Mesendoderm (in vitro differentiated cells): ENCODE results near the gene ARID1B.

Experiments
- DNase-seq: peaks from one replicate; pipeline ENCODE4 v3.0.0; 2013
- H2AK5ac ChIP-seq: 2 replicates; pipeline ENCODE4 v1.6.1; 2013; ENCODE audit warnings: low read length, inconsistent platforms
- H2BK120ac ChIP-seq: 2 replicates; pipeline ENCODE4 v1.6.1; 2013; ENCODE audit warnings: low read depth, mild to moderate bottlenecking, low read length, moderate library complexity, mixed read lengths
- H2BK15ac ChIP-seq: replicated peaks from 2 replicates; pipeline ENCODE4 v1.6.1; 2013; ENCODE audit warnings: low read depth, mild to moderate bottlenecking, moderate library complexity
- H2BK5ac ChIP-seq: 2 replicates; pipeline ENCODE4 v1.6.1; 2013; ENCODE audit warnings: low read length, inconsistent platforms
- H3K18ac ChIP-seq: 2 replicates; pipeline ENCODE4 v1.6.1; 2013; ENCODE audit warnings: mild to moderate bottlenecking, low read length, mixed read lengths
- H3K23ac ChIP-seq: one replicate; pipeline ENCODE4 v1.6.1; 2013; ENCODE audit warnings: low read length
- H3K27ac ChIP-seq: 2 replicates; pipeline ENCODE4 v1.5.1; 2013; ENCODE audit warnings: low read depth, mild to moderate bottlenecking, inconsistent platforms, low read length, moderate library complexity
- H3K27me3 ChIP-seq: 2 replicates; pipeline ENCODE4 v1.6.1; 2013; ENCODE audit warnings: low read length, control low read depth, mild to moderate bottlenecking, inconsistent platforms; ENCODE audit not compliant: insufficient read depth, poor library complexity
- H3K36me3 ChIP-seq: 2 replicates; pipeline ENCODE4 v1.6.1; 2013; ENCODE audit warnings: low read length, inconsistent platforms; ENCODE audit not compliant: control insufficient read depth, insufficient read depth
- H3K4ac ChIP-seq: one replicate; pipeline ENCODE4 v1.6.1; 2013; ENCODE audit warnings: low read depth, mild to moderate bottlenecking, low read length, moderate library complexity
- H3K4me1 ChIP-seq: 2 replicates; pipeline ENCODE4 v1.6.1; 2013; ENCODE audit warnings: low read depth, low read length, inconsistent platforms; ENCODE audit not compliant: control insufficient read depth
- H3K4me2 ChIP-seq: 2 replicates; pipeline ENCODE4 v1.6.1; 2013; ENCODE audit warnings: low read length
- H3K4me3 ChIP-seq: 2 replicates; pipeline ENCODE4 v1.5.1; 2013; ENCODE audit warnings: mild to moderate bottlenecking, low read length
- H3K56ac ChIP-seq: one replicate; pipeline ENCODE4 v1.6.1; 2013; ENCODE audit warnings: low read length
- H3K79me1 ChIP-seq: 2 replicates; pipeline ENCODE4 v1.6.1; 2013; ENCODE audit warnings: low read length, inconsistent platforms
- H3K79me2 ChIP-seq: 2 replicates; pipeline ENCODE4 v1.6.1; 2013; ENCODE audit warnings: mild to moderate bottlenecking, low read length; ENCODE audit not compliant: control insufficient read depth, insufficient read depth
- H3K9ac ChIP-seq: 2 replicates; pipeline ENCODE4 v1.6.1; 2013; ENCODE audit warnings: low read length, inconsistent platforms
- H4K5ac ChIP-seq: one replicate; pipeline ENCODE4 v1.6.1; 2013; ENCODE audit warnings: low read length
- H4K8ac ChIP-seq: one replicate; pipeline ENCODE4 v1.6.1; 2013; ENCODE audit warnings: low read depth, mild to moderate bottlenecking, control low read depth, low read length, moderate library complexity
- WGBS: extraction: QIAGEN DNeasy Blood & Tissue Kit; methylation state at CpG from one replicate; pipeline ENCODE4 v1.1.7; 2013; ENCODE audit warnings: low lambda C conversion rate, missing lambda C conversion rate; ENCODE audit not compliant: insufficient coverage; ENCODE audit errors: extremely low coverage; 5-methylcytosine and 5-hydroxymethylcytosine counted together

The ARID1B gene

DNA sequence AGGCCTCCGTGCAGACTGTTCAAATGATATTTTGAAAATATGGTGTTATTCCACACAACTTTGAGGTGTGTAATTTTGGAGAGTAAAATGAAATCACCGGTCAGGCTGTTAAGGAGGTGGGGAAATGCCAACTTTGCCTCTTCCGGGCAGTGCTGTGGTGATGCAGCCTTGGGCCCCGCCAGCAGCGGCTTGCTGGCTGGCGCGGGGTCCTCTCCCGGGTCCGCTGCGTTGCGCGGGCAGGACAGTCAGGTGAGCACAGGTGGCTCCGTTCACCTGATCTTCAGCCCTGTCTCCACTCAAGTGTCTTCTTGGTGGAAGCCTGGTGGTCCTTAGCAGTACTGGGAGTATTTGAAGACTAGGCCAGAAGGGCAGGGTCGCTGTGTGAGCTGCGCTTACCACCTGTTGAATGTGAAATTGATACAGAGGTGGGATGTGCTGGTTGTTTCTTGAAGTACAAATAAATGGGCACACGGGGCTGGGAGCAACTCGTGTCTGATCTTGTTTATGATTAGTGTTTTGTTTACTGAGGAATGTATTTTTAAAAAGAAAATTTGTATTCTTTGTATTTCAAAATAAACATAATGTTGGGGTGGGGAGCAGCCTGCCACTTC is 184.2 kb downstream of the ARID1B start:
- Histone ChIP-seq H2BK5ac (no peak overlapping the region), H3K4me3 (no peak overlapping the region), H2BK15ac (no peak overlapping the region), H2AK5ac (no peak overlapping the region), H3K79me1 (peaks cover 17% of the 10 kb centered on the region), H3K18ac (no peak overlapping the region), H4K5ac (no peak overlapping the region), H3K4ac (no peak overlapping the region), H3K4me2 (no peak overlapping the region), H4K8ac (no peak overlapping the region), H3K4me1 (no peaks in the 10 kb centered on the region), H3K27me3 (no peaks in the 10 kb centered on the region), H3K56ac (no peak overlapping the region), H3K23ac (no peak overlapping the region), H3K36me3 (no peaks in the 10 kb centered on the region), H3K79me2 (peaks cover 30% of the 10 kb centered on the region), H3K27ac (no peak overlapping the region), H3K9ac (no peak overlapping the region), H2BK120ac (no peak overlapping the region)
- no CpG with 5 or more reads among the region's 17 CpGs for WGBS
- DNase-seq: no peak

- 100% methylated on average over 2 of the region's 10 CpGs for WGBS
- Histone ChIP-seq H3K36me3 (no peaks in the 10 kb centered on the region), H3K56ac (no peak overlapping the region), H3K23ac (no peak overlapping the region), H2BK15ac (no peak overlapping the region), H4K8ac (no peak overlapping the region), H3K4ac (no peak overlapping the region), H3K79me1 (peaks cover 17% of the 10 kb centered on the region), H3K4me3 (no peak overlapping the region), H3K4me1 (peaks cover 2% of the 10 kb centered on the region), H2BK5ac (no peak overlapping the region), H3K18ac (no peak overlapping the region), H3K4me2 (no peak overlapping the region), H3K27me3 (no peaks in the 10 kb centered on the region), H3K27ac (no peak overlapping the region), H4K5ac (no peak overlapping the region), H3K79me2 (peaks cover 31% of the 10 kb centered on the region), H3K9ac (no peak overlapping the region), H2AK5ac (no peak overlapping the region), H2BK120ac (no peak overlapping the region)
- DNase-seq: peak; percentile 40
Measured at GRCh38 chr6:156963712-156964700, 186.8 kb downstream of the ARID1B start.

- H3K23ac ChIP-seq: no peak overlapping the region
- no peak overlapping the region for H3K4me2 ChIP-seq
- peaks cover 39% of the 10 kb centered on the region for H3K79me2 ChIP-seq
- no peaks in the 10 kb centered on the region for H3K36me3 ChIP-seq
- no peaks in the 10 kb centered on the region for H3K27me3 ChIP-seq
- WGBS: no CpG with 5 or more reads among the region's 4 CpGs
- no peak overlapping the region for H2AK5ac ChIP-seq
- H4K8ac ChIP-seq: no peak overlapping the region
- H3K4ac ChIP-seq: no peak overlapping the region
- H3K27ac ChIP-seq: no peak overlapping the region
- no peak overlapping the region for H3K9ac ChIP-seq
- peaks cover 2% of the 10 kb centered on the region for H3K4me1 ChIP-seq
- peaks cover 15% of the 10 kb centered on the region for H3K79me1 ChIP-seq
- no peak overlapping the region for H3K4me3 ChIP-seq
- H2BK5ac ChIP-seq: no peak overlapping the region
- no peak overlapping the region for H3K56ac ChIP-seq
- H4K5ac ChIP-seq: no peak overlapping the region
- H3K18ac ChIP-seq: no peak overlapping the region
- no peak overlapping the region for H2BK15ac ChIP-seq
- H2BK120ac ChIP-seq: no peak overlapping the region
- no peak for DNase-seq
Measured at GRCh38 chr6:156967852-156968251, 190.7 kb downstream of the ARID1B start.

- H2BK15ac ChIP-seq: no peak overlapping the region
- H4K8ac ChIP-seq: no peak overlapping the region
- H3K27me3 ChIP-seq: no peaks in the 10 kb centered on the region
- no peak for DNase-seq
- peaks cover 11% of the 10 kb centered on the region for H3K79me1 ChIP-seq
- no peak overlapping the region for H4K5ac ChIP-seq
- no peak overlapping the region for H3K4me3 ChIP-seq
- no peak overlapping the region for H3K18ac ChIP-seq
- no peak overlapping the region for H3K4me2 ChIP-seq
- peaks cover 2% of the 10 kb centered on the region for H3K4me1 ChIP-seq
- no peak overlapping the region for H3K23ac ChIP-seq
- no peak overlapping the region for H2BK5ac ChIP-seq
- H3K79me2 ChIP-seq: peaks cover 34% of the 10 kb centered on the region
- no peaks in the 10 kb centered on the region for H3K36me3 ChIP-seq
- WGBS: no CpG with 5 or more reads among the region's 5 CpGs
- no peak overlapping the region for H2BK120ac ChIP-seq
- H3K27ac ChIP-seq: no peak overlapping the region
- no peak overlapping the region for H3K4ac ChIP-seq
- no peak overlapping the region for H3K9ac ChIP-seq
- no peak overlapping the region for H3K56ac ChIP-seq
- no peak overlapping the region for H2AK5ac ChIP-seq
Measured at GRCh38 chr6:156969233-156969632, 192.1 kb downstream of the ARID1B start.

DNA sequence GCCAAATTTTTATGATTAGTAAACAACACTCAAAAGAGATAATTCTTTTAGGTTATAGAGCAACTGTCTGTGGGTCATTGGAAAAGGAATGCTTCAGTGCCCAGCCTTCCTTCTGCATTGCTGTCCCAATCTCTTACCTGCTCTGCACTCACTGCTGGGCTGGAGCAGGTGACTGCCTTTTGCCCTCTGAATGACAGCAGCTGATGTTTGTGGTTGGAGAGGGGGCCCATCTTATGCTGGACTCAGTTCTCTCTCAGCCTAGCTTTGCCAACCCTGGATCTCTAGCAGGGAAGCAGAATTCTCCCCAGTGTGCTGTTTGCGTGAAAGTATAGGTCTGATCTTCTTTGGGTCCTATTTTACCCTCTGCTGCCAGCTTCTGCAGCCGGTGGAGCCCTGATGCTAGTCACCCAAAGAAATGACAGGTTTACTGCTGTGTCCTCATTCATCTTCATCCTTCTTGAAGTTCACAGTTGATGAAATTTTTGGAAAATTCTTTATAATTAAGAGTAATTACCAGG is 193.5 kb downstream of the ARID1B start:
- H3K79me2 ChIP-seq: peaks cover 37% of the 10 kb centered on the region
- no peak overlapping the region for H2AK5ac ChIP-seq
- H3K79me1 ChIP-seq: peaks cover 11% of the 10 kb centered on the region
- no peak overlapping the region for H3K27ac ChIP-seq
- no peak for DNase-seq
- no peak overlapping the region for H4K8ac ChIP-seq
- H3K27me3 ChIP-seq: no peaks in the 10 kb centered on the region
- peaks cover 2% of the 10 kb centered on the region for H3K4me1 ChIP-seq
- H2BK5ac ChIP-seq: no peak overlapping the region
- no peak overlapping the region for H3K23ac ChIP-seq
- H3K4ac ChIP-seq: no peak overlapping the region
- no peak overlapping the region for H3K4me3 ChIP-seq
- H3K18ac ChIP-seq: no peak overlapping the region
- no peak overlapping the region for H3K56ac ChIP-seq
- H3K9ac ChIP-seq: no peak overlapping the region
- no peaks in the 10 kb centered on the region for H3K36me3 ChIP-seq
- WGBS: no CpG with 5 or more reads among the region's 2 CpGs
- H3K4me2 ChIP-seq: no peak overlapping the region
- no peak overlapping the region for H2BK15ac ChIP-seq
- no peak overlapping the region for H4K5ac ChIP-seq
- no peak overlapping the region for H2BK120ac ChIP-seq
